Inflammatory macrophage (primary cell): ENCODE measurements around the gene TMSB15C.
"Not testable (repeated sequence)": the region's sequence is repeated elsewhere in the genome, so short reads cannot be mapped to it uniquely, and the experiment has no call there.

Source experiments
- DNase-seq, 2 donors: peaks; one replicate each; pipeline ENCODE4 v3.0.0-alpha.2; 2020 to 2022
- total RNA-seq, 18 experiments: gene quantifications; one replicate each; lab custom pipeline; 2026; ENCODE audit warnings: mixed read lengths in 6 of 18, inconsistent platforms in 2 of 18; lab: John Stamatoyannopoulos, UW

TMSB15C gene
- total RNA-seq = 0 to 0.16 (median 0) reads per million in 18 experiments

- not testable (repeated sequence) for DNase-seq
Measured at GRCh38 chrX:104075778-104076445, at the start of gene TMSB15C. TSS of gene TMSB15C (minus strand) at chrX:104076236.

- peak in 1 of 2 donors; percentile 8 for DNase-seq
Measured at GRCh38 chrX:104122829-104123228, 46.8 kb upstream of the TMSB15C start.

GRCh38 chrX:104118765-104119164 is 42.7 kb upstream of the TMSB15C start:
- DNase-seq = no peak

GRCh38 chrX:104117759-104118158 is 41.7 kb upstream of the TMSB15C start:
- no peak for DNase-seq

- DNase-seq = peak in 1 of 2 donors; percentile 29
Measured at GRCh38 chrX:104113222-104113965, 37.4 kb upstream of the TMSB15C start.

- DNase-seq = peak in 1 of 2 donors; percentile 26
Measured at GRCh38 chrX:104112326-104112951, 36.4 kb upstream of the TMSB15C start, which contains the start of gene ZCCHC18. TSS of gene ZCCHC18 (plus strand) at chrX:104112523. CDS start at chrX:104114112, 1,589 bp downstream.

GRCh38 chrX:104110491-104111240 is 34.6 kb upstream of the TMSB15C start:
- DNase-seq = not testable (repeated sequence)

- no peak for DNase-seq
Measured at GRCh38 chrX:104108955-104109354, 32.9 kb upstream of the TMSB15C start.

- no peak for DNase-seq
Measured at GRCh38 chrX:104105330-104106262, 29.6 kb upstream of the TMSB15C start.

GRCh38 chrX:104104676-104105075 is 28.6 kb upstream of the TMSB15C start:
- no peak for DNase-seq

GRCh38 chrX:104098919-104099318 is 22.9 kb upstream of the TMSB15C start:
- DNase-seq = no peak

- DNase-seq = peak; percentile 62 to 66
Measured at GRCh38 chrX:104098151-104098808, 22.2 kb upstream of the TMSB15C start.

- DNase-seq = no peak
Measured at GRCh38 chrX:104085919-104086318, 9.9 kb upstream of the TMSB15C start.

- no peak for DNase-seq
Measured at GRCh38 chrX:104085477-104085876, 9.4 kb upstream of the TMSB15C start.

GRCh38 chrX:104084534-104085277 is 8.7 kb upstream of the TMSB15C start:
- no peak for DNase-seq

- DNase-seq = no peak
Measured at GRCh38 chrX:104084063-104084462, 8.0 kb upstream of the TMSB15C start.

GRCh38 chrX:104077854-104078253 is 1.8 kb upstream of the TMSB15C start:
- not testable (repeated sequence) for DNase-seq

GRCh38 chrX:104062636-104063035 is 13.4 kb downstream of the TMSB15C start:
- not testable (repeated sequence) for DNase-seq

GRCh38 chrX:104054956-104055355 is 21.1 kb downstream of the TMSB15C start:
- DNase-seq = not testable (repeated sequence)

GRCh38 chrX:104047171-104047570 is 28.9 kb downstream of the TMSB15C start:
- no peak for DNase-seq
